K562 (cell line): Measurements from ENCODE around the gene RWDD1. TPM values are rescaled to one million over a fixed set of nuclear protein-coding genes. Genes with fewer than 3 reads are reported as not detected.

Experiments
- ATAC-seq: fragments of 200-7000 bp; cut with Tn5 transposase; 3 replicates; pipeline ENCODE4 v1.9.1; 2020; ENCODE audit warnings: moderate library complexity
- BruUV-seq: library from RNA; stranded (reverse); fragments of 400-500 nt; replicated peaks from 2 replicates; lab custom pipeline; 2021; lab: Mats Ljungman, UMichigan
- CTCF ChIA-PET: fragments of 300-600 bp; formaldehyde crosslinking; extraction: SDS; loops from one replicate; lab custom pipeline; 2021; ENCODE audit warnings: low intra/inter-chr PET ratio; lab: Yijun Ruan, JAX
- POLR2A ChIA-PET: fragments of 300-600, 350-650 bp; sonication (Branson Sonifier 250); formaldehyde crosslinking; extraction: SDS; loops from one replicate; lab custom pipeline; 2021; ENCODE audit warnings: antibody characterized with exemption, inconsistent platforms; lab: Yijun Ruan, JAX
- DNase-seq, 4 experiments: peaks; one replicate each; pipeline versions ENCODE4 v3.0.0 to v3.0.0-alpha.2; 2011 to 2018; ENCODE audit warnings: low spot score in 3 of 4, mixed read lengths in 3 of 4; ENCODE audit errors: extremely low read depth in 1 of 4
- FAIRE-seq: peaks from 2 replicates; lab custom pipeline; 2011; peaks lifted over from hg19 to GRCh38; lab: Jason Lieb, UNC
- H2AFZ ChIP-seq: 2 replicates; pipeline ENCODE4 v1.6.0; 2011; ENCODE audit warnings: low read depth, low read length, control low read depth, inconsistent platforms
- H3K27ac ChIP-seq: fragments of 200-600 bp; 3 replicates; pipeline ENCODE4 v1.8.0; 2011; ENCODE audit warnings: low read depth, mild to moderate bottlenecking, control low read depth, inconsistent platforms, low read length, moderate library complexity, mixed read lengths; ENCODE audit errors: extremely low read depth
- H3K27me3 ChIP-seq, 2 experiments: fragments of 300-600 bp in 1 of 2; 2 replicates in 1 of 2; 3 replicates in 1 of 2; pipeline versions ENCODE4 v1.6.0 to v1.8.0; 2011; ENCODE audit warnings: inconsistent platforms in 2 of 2, low read length in 2 of 2, mild to moderate bottlenecking in 1 of 2, mixed read lengths in 1 of 2, moderate library complexity in 1 of 2; ENCODE audit not compliant: control insufficient read depth in 2 of 2, insufficient read depth in 2 of 2
- H3K36me3 ChIP-seq: fragments of 300-600 bp; 3 replicates; pipeline ENCODE4 v1.8.0; 2011; ENCODE audit warnings: mild to moderate bottlenecking, low read length, inconsistent platforms; ENCODE audit not compliant: control insufficient read depth, insufficient read depth
- H3K4me1 ChIP-seq, 2 experiments: fragments of 200-600 bp in 1 of 2; replicated peaks in 1 of 2; 2 replicates in 1 of 2; 3 replicates in 1 of 2; pipeline versions ENCODE4 v1.5.1 to v1.8.0; 2011; ENCODE audit warnings: inconsistent platforms in 2 of 2, low read length in 2 of 2, mild to moderate bottlenecking in 1 of 2, mixed read lengths in 1 of 2, moderate library complexity in 1 of 2; ENCODE audit not compliant: control insufficient read depth in 2 of 2, insufficient read depth in 2 of 2
- H3K4me2 ChIP-seq: 2 replicates; pipeline ENCODE4 v1.6.1; 2011; ENCODE audit warnings: low read length, control low read depth, inconsistent platforms, mixed read lengths; ENCODE audit not compliant: insufficient read depth
- H3K4me3 ChIP-seq: fragments of 200-600 bp; sonication (generic), shearing (Covaris generic); 2 replicates; pipeline ENCODE4 v1.5.1; 2016; ENCODE audit warnings: control low read depth, inconsistent platforms
- H3K79me2 ChIP-seq: fragments of 200-600 bp; 3 replicates; pipeline ENCODE4 v1.8.0; 2011; ENCODE audit warnings: low read length, inconsistent platforms; ENCODE audit not compliant: control insufficient read depth, insufficient read depth
- H3K9ac ChIP-seq, 2 experiments: 2 replicates each; pipeline versions ENCODE4 v1.6.0 to v1.6.1; 2011; ENCODE audit warnings: low read depth in 2 of 2, low read length in 2 of 2, control low read depth in 1 of 2, inconsistent platforms in 1 of 2, mild to moderate bottlenecking in 1 of 2, mixed read lengths in 1 of 2; ENCODE audit not compliant: insufficient read depth in 1 of 2
- H3K9me1 ChIP-seq: one replicate; pipeline ENCODE4 v1.6.0; 2011; ENCODE audit warnings: inconsistent platforms, mild to moderate bottlenecking, low read length, moderate library complexity; ENCODE audit not compliant: control insufficient read depth, insufficient read depth
- H3K9me3 ChIP-seq: replicated peaks from 2 replicates; pipeline ENCODE4 v1.5.1; 2011; ENCODE audit warnings: low read depth, low read length, inconsistent platforms; ENCODE audit not compliant: control insufficient read depth, insufficient read depth
- H4K20me1 ChIP-seq: replicated peaks from 2 replicates; pipeline ENCODE4 v1.6.1; 2011; ENCODE audit warnings: low read length, inconsistent platforms, mixed read lengths; ENCODE audit not compliant: control insufficient read depth, insufficient read depth
- CREB1 ChIP-seq, 2 experiments: sonication (generic) in 1 of 2; formaldehyde crosslinking in 1 of 2; IDR thresholded peaks; 2 replicates each; pipeline versions ENCODE4 v1.6.1 to v1.8.0; 2012 to 2022; ENCODE audit warnings: inconsistent platforms in 1 of 2, mild to moderate bottlenecking in 1 of 2, missing genetic modification reagents in 1 of 2, moderate library complexity in 1 of 2
- JUND ChIP-seq, 2 experiments: IDR thresholded peaks; 2 replicates in 1 of 2; 3 replicates in 1 of 2; pipeline ENCODE4 v1.6.1; 2011; ENCODE audit warnings: borderline replicate concordance in 2 of 2, low read depth in 2 of 2, low read length in 2 of 2, improper control_type of control experiment in 1 of 2, missing biosample characterization in 1 of 2, missing genetic modification characterization in 1 of 2, missing genetic modification reagents in 1 of 2
- KDM4B ChIP-seq, 2 experiments: fragments of 450-650 bp in 1 of 2; sonication (generic) in 1 of 2; IDR thresholded peaks; 2 replicates each; pipeline ENCODE4 v1.6.1; 2016 to 2017; ENCODE audit warnings: borderline replicate concordance in 2 of 2, antibody characterized with exemption in 1 of 2, low read depth in 1 of 2, mild to moderate bottlenecking in 1 of 2
- PATZ1 ChIP-seq: fragments of 250-450 bp; sonication (Bioruptor Pico); IDR thresholded peaks from 2 replicates; pipeline ENCODE4 v1.5.0; 2020; ENCODE audit warnings: mild to moderate bottlenecking, borderline replicate concordance
- PRMT5 ChIP-seq: sonication (generic); formaldehyde crosslinking; IDR thresholded peaks from 2 replicates; pipeline ENCODE4 v1.5.0; 2020; ENCODE audit warnings: missing genetic modification reagents
- SAP30 ChIP-seq: fragments of 200-600 bp; sonication (generic); IDR thresholded peaks from 2 replicates; pipeline ENCODE4 v1.6.1; 2012; ENCODE audit warnings: borderline replicate concordance, low read depth, mild to moderate bottlenecking, moderate library complexity, low read length, control low read depth, inconsistent platforms; ENCODE audit not compliant: insufficient read depth, poor library complexity, severe bottlenecking
- SMAD1 ChIP-seq: fragments of 150-350 bp; IDR thresholded peaks from 2 replicates; pipeline ENCODE4 v1.6.1; 2014; ENCODE audit warnings: low read length, low read depth; ENCODE audit not compliant: partially characterized antibody
- XRCC4 ChIP-seq: IDR thresholded peaks from one replicate; pipeline ENCODE4 v1.6.1; 2011; ENCODE audit not compliant: insufficient read depth, insufficient read length; ENCODE audit errors: extremely low read depth
- XRCC5 ChIP-seq: fragments of 200-400 bp; formaldehyde crosslinking; IDR thresholded peaks from 2 replicates; pipeline ENCODE4 v1.6.1; 2017; ENCODE audit warnings: low read depth, mild to moderate bottlenecking, low read length
- ZNF277 ChIP-seq: fragments of 250-450 bp; sonication (Bioruptor Pico); IDR thresholded peaks from 2 replicates; pipeline ENCODE4 v1.8.0; 2022; ENCODE audit warnings: inconsistent platforms, mild to moderate bottlenecking, moderate library complexity, borderline replicate concordance
- WGBS: fragments of 100-300 bp; shearing (Covaris generic); methylation state at CpG from one replicate; pipeline ENCODE4 v1.1.6; 2016; ENCODE audit warnings: low coverage, mixed read lengths; ENCODE audit not compliant: insufficient coverage; ENCODE audit errors: missing lambda C conversion rate; 5-methylcytosine and 5-hydroxymethylcytosine counted together
- in situ Hi-C: fragments of 300-500 bp; cut with MboI; formaldehyde crosslinking; loops from 4 replicates; pipeline ENCODE4 v1.15.0; 2018; ENCODE audit warnings: inconsistent platforms, mixed read lengths
- intact Hi-C: fragments of 100-400 bp; cut with micrococcal nuclease; formaldehyde crosslinking; loops from 2 replicates; pipeline ENCODE4 v1.14.2; 2022
- polyA plus RNA-seq, 8 experiments: library from polyadenylated mRNA; depleted of rRNA in 4 of 8; stranded (reverse) in 5 of 8; unstranded in 3 of 8; fragments of >200 nt; fragmentation: Nextera tagmentation in 2 of 8; fragmentation: Illumina TruSeq in 1 of 8; extraction: Ambion mirVana in 2 of 8; extraction: Trizol in 1 of 8; gene quantifications; 2 replicates each; pipeline versions ENCODE4 v1.2.1 to v1.2.3, GENCODE V29; 2011 to 2014; ENCODE audit warnings: inconsistent platforms in 1 of 8, missing spikeins in 1 of 8
- total RNA-seq, 7 experiments: library from RNA; depleted of rRNA in 6 of 7; stranded (reverse); fragments of >200 nt in 6 of 7; fragmentation: Illumina TruSeq in 2 of 7; extraction: Trizol in 2 of 7; gene quantifications; 2 replicates each; pipeline versions ENCODE4 v1.2.1 to v1.2.3, GENCODE V29; 2011 to 2021; ENCODE audit warnings: low replicate concordance in 1 of 7
- TF ChIP-seq, protein P1 (sequence below): fragments of 250-450 bp; sonication (Bioruptor Pico); IDR thresholded peaks from 2 replicates; pipeline ENCODE4 v1.4.0; 2020; ENCODE audit warnings: mild to moderate bottlenecking, moderate library complexity
- TF ChIP-seq, protein P2 (sequence below): fragments of 250-450 bp; sonication (Bioruptor Pico); IDR thresholded peaks from 2 replicates; pipeline ENCODE4 v1.4.0; 2020; ENCODE audit warnings: mild to moderate bottlenecking, moderate library complexity, borderline replicate concordance

Gene RWDD1
- total and polyA plus RNA-seq, 9 of the 15 experiments (the other 6 are each of a cell fraction or from before 2014, with no cell fraction given) = 31.9 to 89.8 (median 48.7) TPM

DNA sequence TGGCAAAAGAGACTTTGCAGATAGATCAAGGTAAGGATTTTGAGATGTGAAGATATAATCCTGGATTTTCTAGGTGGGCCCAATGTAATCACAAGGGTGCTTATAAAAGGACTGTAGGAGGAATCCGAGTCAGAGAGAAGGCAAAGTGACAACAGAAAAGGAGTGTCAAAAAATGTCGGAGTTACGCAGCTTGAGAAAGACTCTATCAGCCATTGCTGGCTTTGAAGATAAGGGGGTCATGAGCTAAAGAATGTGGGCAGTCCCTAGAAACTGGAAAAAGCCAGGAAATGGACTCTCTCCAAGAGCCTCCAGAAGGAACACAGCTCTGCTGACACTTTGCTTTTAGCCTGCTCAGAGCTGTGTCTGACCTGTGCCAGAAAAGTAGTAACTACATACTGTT, 8.7 kb upstream of the RWDD1 start:
- in situ Hi-C loops (no loop called here), intact Hi-C loops (no loop called here)
- ATAC-seq (peak; percentile 82), FAIRE-seq (peak; percentile 87), DNase-seq (peak; percentile 21 to 81 (median 46))
- Histone ChIP-seq H3K27ac (peak overlapping the region; percentile 65), H3K27me3 (no peaks in the 10 kb centered on the region), H3K9me3 (no peaks in the 10 kb centered on the region), H3K4me2 (peak overlapping the region; percentile 65), H3K4me3 (no peak overlapping the region), H3K9me1 (no peaks in the 10 kb centered on the region), H3K36me3 (no peaks in the 10 kb centered on the region), H2AFZ (peak overlapping the region; percentile 98), H4K20me1 (no peaks in the 10 kb centered on the region), H3K9ac (peak overlapping the region in 1 of 2 experiments; percentile 53; a peak in 2 of 4 replicates), H3K79me2 (no peaks in the 10 kb centered on the region), H3K4me1 (peaks cover 15 to 17% of the 10 kb centered on the region in 2 experiments; a peak in 4 of 5 replicates)
- BruUV-seq = no TSS peak
- ChIA-PET POLR2A (interaction anchor here (0.6 to 1.6 kb wide), 4 partner anchors 9 to 294 kb away, joined by 3 to 11 read pairs (median 6); partner anchors contain the start of genes CALHM4 and RWDD1), CTCF (no interaction called here)
- WGBS = 0% methylated on average over 3 of the region's 3 CpGs
- TF ChIP-seq PRMT5 (CRISPR knock-in tag) (no peak), CREB1 (IDR thresholded peaks at IDR 0.05) (peak; percentile 22; the same call in 1 of the 2 replicates), CREB1 (CRISPR knock-in tag; IDR thresholded peaks at IDR 0.05) (no peak), XRCC5 (no peak), KDM4B (IDR thresholded peaks at IDR 0.05; ENCODE audit: borderline replicate concordance in 2 of 2, low read depth in 1 of 2) (no peak), ZNF277 (no peak), XRCC4 (no peak), JUND (IDR thresholded peaks at IDR 0.05; ENCODE audit: borderline replicate concordance, low read depth, low read length) (no peak), JUND (tag; IDR thresholded peaks at IDR 0.05; ENCODE audit: borderline replicate concordance, low read depth, low read length) (peak; percentile 39; the same call in 1 of the 3 replicates), PATZ1 (no peak), SAP30 (no peak), SMAD1 (no peak)
- TF ChIP-seq, protein P1, sequence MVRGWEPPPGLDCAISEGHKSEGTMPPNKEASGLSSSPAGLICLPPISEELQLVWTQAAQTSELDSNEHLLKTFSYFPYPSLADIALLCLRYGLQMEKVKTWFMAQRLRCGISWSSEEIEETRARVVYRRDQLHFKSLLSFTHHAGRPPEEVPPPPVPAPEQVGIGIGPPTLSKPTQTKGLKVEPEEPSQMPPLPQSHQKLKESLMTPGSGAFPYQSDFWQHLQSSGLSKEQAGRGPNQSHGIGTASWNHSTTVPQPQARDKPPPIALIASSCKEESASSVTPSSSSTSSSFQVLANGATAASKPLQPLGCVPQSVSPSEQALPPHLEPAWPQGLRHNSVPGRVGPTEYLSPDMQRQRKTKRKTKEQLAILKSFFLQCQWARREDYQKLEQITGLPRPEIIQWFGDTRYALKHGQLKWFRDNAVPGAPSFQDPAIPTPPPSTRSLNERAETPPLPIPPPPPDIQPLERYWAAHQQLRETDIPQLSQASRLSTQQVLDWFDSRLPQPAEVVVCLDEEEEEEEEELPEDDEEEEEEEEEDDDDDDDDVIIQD = no peak
- TF ChIP-seq, protein P2, sequence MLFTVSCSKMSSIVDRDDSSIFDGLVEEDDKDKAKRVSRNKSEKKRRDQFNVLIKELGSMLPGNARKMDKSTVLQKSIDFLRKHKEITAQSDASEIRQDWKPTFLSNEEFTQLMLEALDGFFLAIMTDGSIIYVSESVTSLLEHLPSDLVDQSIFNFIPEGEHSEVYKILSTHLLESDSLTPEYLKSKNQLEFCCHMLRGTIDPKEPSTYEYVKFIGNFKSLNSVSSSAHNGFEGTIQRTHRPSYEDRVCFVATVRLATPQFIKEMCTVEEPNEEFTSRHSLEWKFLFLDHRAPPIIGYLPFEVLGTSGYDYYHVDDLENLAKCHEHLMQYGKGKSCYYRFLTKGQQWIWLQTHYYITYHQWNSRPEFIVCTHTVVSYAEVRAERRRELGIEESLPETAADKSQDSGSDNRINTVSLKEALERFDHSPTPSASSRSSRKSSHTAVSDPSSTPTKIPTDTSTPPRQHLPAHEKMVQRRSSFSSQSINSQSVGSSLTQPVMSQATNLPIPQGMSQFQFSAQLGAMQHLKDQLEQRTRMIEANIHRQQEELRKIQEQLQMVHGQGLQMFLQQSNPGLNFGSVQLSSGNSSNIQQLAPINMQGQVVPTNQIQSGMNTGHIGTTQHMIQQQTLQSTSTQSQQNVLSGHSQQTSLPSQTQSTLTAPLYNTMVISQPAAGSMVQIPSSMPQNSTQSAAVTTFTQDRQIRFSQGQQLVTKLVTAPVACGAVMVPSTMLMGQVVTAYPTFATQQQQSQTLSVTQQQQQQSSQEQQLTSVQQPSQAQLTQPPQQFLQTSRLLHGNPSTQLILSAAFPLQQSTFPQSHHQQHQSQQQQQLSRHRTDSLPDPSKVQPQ = no peak
